HG02973 (cell line): Measurements from ENCODE around the gene KRTAP21-1.
"Not testable (repeated sequence)": the region's sequence is repeated elsewhere in the genome, so short reads cannot be mapped to it uniquely, and the experiment has no call there.

Experiments used
- ATAC-seq: cut with Tn5 transposase; IDR thresholded peaks from one replicate; pipeline ENCODE4 v1.9.1; 2021; ENCODE audit warnings: moderate library complexity; ENCODE audit not compliant: unreplicated experiment

The KRTAP21-1 gene

GRCh38 chr21:30755328-30755727 lies at the start of gene KRTAP21-1:
Gene KRTAP21-1 (minus strand): TSS chr21:30755428. CDS start chr21:30755378, 50 bp downstream.
- not testable (repeated sequence) for ATAC-seq

DNA sequence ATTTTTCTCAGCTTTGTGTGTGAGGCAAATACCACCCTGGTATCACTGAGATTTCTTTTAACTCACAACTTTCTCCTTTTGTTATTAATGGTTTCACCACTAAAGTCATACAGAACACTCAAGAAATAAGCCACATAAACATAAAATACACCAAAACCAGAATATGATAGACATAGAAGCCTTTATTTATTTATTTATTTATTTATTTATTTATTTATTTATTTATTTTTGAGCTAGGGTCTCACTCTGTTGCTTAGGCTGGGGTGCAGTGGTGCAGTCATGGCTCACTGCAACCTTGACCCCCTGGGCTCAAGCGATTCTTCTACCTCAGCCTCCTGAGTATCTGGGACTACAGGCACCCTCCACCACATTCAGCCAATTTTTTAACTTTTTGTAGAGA lies 45.4 kb upstream of the KRTAP21-1 start:
- ATAC-seq, result no peak

DNA sequence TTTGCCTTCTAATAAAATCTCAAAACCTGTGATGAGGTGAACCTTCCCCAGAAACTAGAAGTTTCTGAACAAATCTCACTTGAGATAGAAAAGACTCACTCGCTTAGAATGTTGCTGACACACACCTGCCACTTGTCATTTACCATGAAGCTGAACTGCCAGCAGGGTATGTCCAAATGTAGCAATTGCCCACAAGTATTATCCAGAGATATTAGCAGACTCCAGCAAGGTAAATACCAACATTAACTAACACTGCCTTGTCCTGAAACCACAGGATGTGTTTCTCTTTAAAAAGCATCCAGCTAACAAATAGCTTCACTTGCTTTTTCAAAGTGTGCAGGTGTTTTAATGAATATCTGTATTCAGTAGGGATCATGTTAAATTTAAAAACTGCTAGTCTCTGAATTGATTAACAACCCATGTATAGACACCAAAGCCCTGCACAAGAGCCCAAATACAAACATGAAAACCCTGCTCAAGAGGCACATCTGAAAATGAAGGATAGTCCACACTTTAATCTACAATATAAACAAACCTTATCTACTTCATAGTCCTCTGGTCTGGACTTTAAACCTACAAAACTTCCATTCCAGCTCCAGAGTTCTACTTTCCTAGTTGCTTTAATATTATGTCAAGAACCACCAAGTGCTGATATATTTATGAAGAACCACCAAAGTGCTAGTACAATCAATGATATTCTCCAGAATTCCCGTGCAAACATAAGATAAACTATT lies 38.5 kb upstream of the KRTAP21-1 start:
- ATAC-seq, result no peak

- ATAC-seq, result no peak
Measured at GRCh38 chr21:30779249-30779648, 24.0 kb upstream of the KRTAP21-1 start.

- no peak for ATAC-seq
Measured at GRCh38 chr21:30769724-30770431, 14.7 kb upstream of the KRTAP21-1 start.

DNA sequence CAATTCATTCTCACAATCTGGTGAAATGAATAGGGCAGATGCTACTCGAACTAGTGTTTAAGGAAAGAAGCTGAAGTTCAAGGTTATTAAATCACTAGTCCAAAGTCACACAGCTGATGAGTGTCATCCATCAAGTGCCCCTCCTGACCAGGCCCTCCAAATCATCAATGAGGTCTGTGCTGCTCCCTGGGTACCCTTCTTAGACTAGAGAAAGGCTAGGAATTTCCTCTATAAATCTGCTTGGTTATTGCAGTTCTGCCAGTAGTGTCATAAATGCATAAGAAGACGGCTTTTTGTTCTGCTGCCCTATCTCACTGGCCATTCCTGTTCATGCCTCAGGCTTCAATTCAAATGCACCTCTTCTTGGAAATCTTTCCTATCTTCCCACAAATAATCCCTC lies 5.5 kb upstream of the KRTAP21-1 start:
- no peak for ATAC-seq

DNA sequence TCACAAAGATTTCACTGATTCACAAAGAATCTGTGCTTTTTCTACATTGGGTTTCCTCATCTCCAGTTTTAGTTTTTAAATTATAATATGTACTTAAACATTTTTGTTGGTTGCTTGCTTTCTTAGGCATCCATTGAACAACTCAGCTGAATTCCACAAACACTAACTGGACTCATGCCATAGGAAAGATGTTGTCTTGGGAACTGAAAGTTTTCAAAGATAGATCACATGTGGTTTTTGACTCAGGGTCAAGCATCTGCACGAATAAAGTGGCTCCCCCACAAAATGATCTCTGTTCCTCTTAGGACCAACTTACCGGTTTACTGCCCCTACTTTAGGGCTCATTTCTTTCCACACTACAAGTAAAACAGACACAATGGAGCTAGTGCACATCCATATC lies 3.1 kb upstream of the KRTAP21-1 start:
- no peak for ATAC-seq

- no peak for ATAC-seq
Measured at GRCh38 chr21:30747159-30747558, 8.1 kb downstream of the KRTAP21-1 start, which contains the start of gene KRTAP21-2. Gene KRTAP21-2 (minus strand): TSS chr21:30747259. CDS start chr21:30747202, 57 bp downstream.

DNA sequence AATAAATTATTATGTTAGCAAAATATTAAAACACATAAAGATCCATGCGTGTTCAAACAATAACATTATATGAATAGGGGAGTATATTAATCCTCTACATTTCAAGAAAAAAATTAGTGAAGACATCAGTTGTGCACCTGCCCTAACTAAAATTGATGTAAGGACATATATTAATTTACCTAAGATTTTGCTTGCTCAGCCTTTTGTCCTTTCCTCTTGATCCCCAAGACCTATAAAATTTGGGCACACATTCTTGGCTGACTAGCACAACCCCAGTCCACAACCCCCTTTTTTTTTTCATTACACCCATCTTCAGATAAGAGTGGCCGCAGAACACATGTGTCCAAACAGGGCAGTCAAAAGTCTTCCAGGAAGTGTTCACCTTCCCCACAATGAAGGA lies 14.8 kb downstream of the KRTAP21-1 start:
- ATAC-seq, result no peak

DNA sequence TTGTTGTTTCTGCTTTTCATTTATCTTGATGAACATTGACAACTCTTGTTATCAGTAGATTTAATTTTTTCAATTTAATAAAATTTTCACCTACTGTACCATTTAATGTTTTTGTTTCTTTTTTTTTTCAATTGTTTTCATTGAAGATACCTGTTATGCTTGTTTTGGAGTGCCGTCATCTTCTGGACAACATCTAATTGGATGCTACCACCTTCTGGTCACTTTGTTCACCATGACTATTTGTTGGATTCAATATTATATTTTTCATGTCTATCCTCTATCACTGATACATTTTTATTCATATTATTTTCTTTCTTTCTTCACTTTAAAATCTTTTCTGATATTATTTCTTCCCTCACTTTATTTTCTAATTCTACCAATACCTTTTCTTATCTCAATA lies 22.2 kb downstream of the KRTAP21-1 start:
- no peak for ATAC-seq

GRCh38 chr21:30726726-30727125 lies 28.5 kb downstream of the KRTAP21-1 start:
- no peak for ATAC-seq

DNA sequence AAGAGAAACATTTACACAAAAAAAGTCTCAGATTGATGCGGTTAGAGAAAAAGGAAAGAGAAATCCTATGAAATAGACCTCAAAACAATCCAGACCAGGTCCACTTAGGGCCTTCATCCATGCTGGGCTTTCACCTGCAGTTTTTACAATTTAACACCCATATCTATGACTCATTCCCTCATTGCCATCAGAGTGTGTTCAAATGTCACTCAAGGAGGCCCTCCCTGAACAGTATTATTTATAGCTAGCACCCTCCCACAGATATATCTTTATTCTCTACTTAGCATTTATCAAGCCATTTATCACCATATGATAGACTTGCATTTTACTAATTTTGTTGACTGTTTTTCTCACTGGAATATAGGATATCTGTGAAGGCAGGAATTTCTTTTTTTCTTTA lies 35.8 kb downstream of the KRTAP21-1 start:
- ATAC-seq, result no peak

GRCh38 chr21:30718239-30718909 lies 36.9 kb downstream of the KRTAP21-1 start, which contains the start of gene KRTAP21-3:
Gene KRTAP21-3 (minus strand): TSS chr21:30718777. CDS start chr21:30718759, 18 bp downstream.
- no peak for ATAC-seq

DNA sequence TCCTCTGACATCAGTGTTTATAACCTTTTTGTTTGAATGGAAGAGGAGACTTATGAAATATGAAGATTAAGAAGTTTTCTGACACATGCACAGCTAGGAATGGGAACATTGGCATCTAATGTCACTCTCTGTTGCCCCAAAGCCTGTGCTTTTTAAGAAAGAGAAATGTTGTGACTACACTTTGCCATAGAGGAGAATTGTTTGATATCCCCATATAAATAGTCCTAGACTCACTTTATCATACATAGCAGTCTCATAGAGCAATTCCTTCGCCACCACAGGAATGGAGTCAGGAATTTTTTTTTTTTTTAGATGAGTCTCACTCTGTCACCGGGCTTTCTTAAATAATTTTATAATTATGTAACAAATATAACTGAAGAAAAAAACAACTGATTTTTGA lies 38.1 kb downstream of the KRTAP21-1 start:
- ATAC-seq, result no peak

DNA sequence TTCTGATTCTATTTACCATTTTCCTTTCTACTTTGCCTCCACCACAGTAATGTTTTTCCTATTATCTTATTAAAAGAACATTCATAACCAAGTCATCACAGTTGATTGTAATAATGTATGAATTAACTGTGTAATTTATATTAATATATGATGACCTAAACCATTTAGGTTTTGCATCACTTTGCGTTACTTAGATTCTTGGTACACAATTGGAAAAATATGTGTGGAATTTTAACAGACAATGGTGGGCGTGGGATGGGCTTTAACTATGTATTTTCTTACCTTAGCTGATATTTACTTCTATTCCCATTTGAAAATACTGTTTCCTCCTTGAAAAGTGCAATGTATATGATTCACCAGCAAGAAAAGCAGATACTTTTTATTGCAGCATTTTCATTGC lies 40.3 kb downstream of the KRTAP21-1 start:
- no peak for ATAC-seq

GRCh38 chr21:30714456-30714855 lies 40.8 kb downstream of the KRTAP21-1 start:
- no peak for ATAC-seq

- ATAC-seq, result no peak
Measured at GRCh38 chr21:30713766-30714165, 41.5 kb downstream of the KRTAP21-1 start.

GRCh38 chr21:30710499-30710898 lies 44.7 kb downstream of the KRTAP21-1 start:
- no peak for ATAC-seq

GRCh38 chr21:30707409-30707808 lies 47.8 kb downstream of the KRTAP21-1 start:
- ATAC-seq, result no peak
